Brain microvascular endothelial cell (primary cell): Measurements from ENCODE around the gene ITGA2B.

Source experiments
- DNase-seq: peaks from one replicate; pipeline ENCODE4 v3.0.0-alpha.2; 2020
- H3K27ac ChIP-seq: fragments of 250-450 bp; sonication (Bioruptor Pico); 2 replicates; pipeline ENCODE4 v1.5.1; 2020; ENCODE audit warnings: mild to moderate bottlenecking, moderate library complexity
- H3K27me3 ChIP-seq: fragments of 250-450 bp; sonication (Bioruptor Pico); replicated peaks from 2 replicates; pipeline ENCODE4 v1.5.1; 2020; ENCODE audit warnings: mild to moderate bottlenecking
- H3K36me3 ChIP-seq: fragments of 250-450 bp; sonication (Bioruptor Pico); replicated peaks from 2 replicates; pipeline ENCODE4 v1.5.1; 2020; ENCODE audit warnings: mild to moderate bottlenecking
- H3K4me3 ChIP-seq: 2 replicates; pipeline ENCODE4 v1.5.1; 2011; ENCODE audit warnings: low read depth, mild to moderate bottlenecking, control low read depth, low read length, moderate library complexity
- in situ Hi-C: cut with HindIII; loops from 2 replicates; pipeline ENCODE4 v1.10.0; 2017; ENCODE audit warnings: low sequenced_read_pairs, low pct_ligation_motif_present
- TF ChIP-seq, protein P1 (sequence below): IDR thresholded peaks from 2 replicates; pipeline ENCODE4 v1.5.1; 2011; ENCODE audit warnings: low read depth, mild to moderate bottlenecking, moderate library complexity, low read length, control low read depth, inconsistent platforms; ENCODE audit errors: missing control alignments

ITGA2B gene

GRCh38 chr17:44358066-44358465, 31.4 kb downstream of the ITGA2B start:
- Histone ChIP-seq H3K4me3 (no peak overlapping the region), H3K27me3 (no peaks in the 10 kb centered on the region), H3K27ac (no peak overlapping the region), H3K36me3 (no peaks in the 10 kb centered on the region)
- in situ Hi-C loops: no loop called here
- no peak for DNase-seq
- TF ChIP-seq, protein P1, sequence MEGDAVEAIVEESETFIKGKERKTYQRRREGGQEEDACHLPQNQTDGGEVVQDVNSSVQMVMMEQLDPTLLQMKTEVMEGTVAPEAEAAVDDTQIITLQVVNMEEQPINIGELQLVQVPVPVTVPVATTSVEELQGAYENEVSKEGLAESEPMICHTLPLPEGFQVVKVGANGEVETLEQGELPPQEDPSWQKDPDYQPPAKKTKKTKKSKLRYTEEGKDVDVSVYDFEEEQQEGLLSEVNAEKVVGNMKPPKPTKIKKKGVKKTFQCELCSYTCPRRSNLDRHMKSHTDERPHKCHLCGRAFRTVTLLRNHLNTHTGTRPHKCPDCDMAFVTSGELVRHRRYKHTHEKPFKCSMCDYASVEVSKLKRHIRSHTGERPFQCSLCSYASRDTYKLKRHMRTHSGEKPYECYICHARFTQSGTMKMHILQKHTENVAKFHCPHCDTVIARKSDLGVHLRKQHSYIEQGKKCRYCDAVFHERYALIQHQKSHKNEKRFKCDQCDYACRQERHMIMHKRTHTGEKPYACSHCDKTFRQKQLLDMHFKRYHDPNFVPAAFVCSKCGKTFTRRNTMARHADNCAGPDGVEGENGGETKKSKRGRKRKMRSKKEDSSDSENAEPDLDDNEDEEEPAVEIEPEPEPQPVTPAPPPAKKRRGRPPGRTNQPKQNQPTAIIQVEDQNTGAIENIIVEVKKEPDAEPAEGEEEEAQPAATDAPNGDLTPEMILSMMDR: no peak

DNA sequence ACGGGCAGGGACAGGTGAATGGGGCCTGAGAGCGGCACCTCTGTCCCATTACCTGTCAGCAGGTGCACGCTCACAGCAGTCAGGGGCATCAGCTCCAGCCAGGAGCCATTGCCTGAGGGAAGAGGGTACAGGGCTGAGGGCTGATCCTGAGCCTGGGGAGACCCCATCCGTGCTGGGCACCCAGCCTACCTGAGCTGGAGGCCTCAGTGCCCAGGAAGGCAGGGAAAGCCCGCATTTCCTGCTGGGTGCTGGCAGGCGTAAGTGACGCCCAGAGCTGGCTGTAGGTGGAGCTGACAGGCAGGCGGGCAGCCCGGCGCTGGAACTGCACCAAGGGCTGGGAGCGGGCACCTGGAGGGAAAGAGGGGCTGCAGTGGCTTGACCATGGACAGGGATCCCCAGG, 33.2 kb downstream of the ITGA2B start:
- no peak for DNase-seq
- TF ChIP-seq, protein P1: no peak
- in situ Hi-C loops: no loop called here
- H3K27ac ChIP-seq: no peak overlapping the region
- H3K4me3 ChIP-seq: no peak overlapping the region
- peaks cover 17% of the 10 kb centered on the region for H3K36me3 ChIP-seq
- no peaks in the 10 kb centered on the region for H3K27me3 ChIP-seq

- TF ChIP-seq, protein P1: no peak
- H3K4me3 ChIP-seq: no peak overlapping the region
- in situ Hi-C loops: no loop called here
- H3K27ac ChIP-seq: no peak overlapping the region
- DNase-seq: no peak
- peaks cover 23% of the 10 kb centered on the region for H3K36me3 ChIP-seq
- no peaks in the 10 kb centered on the region for H3K27me3 ChIP-seq
Observed at GRCh38 chr17:44355642-44356099, 33.8 kb downstream of the ITGA2B start.

GRCh38 chr17:44354582-44355561, 34.6 kb downstream of the ITGA2B start:
- Histone ChIP-seq H3K27ac (no peak overlapping the region), H3K27me3 (no peaks in the 10 kb centered on the region), H3K4me3 (no peak overlapping the region), H3K36me3 (peaks cover 28% of the 10 kb centered on the region)
- no peak for DNase-seq
- TF ChIP-seq, protein P1: peak; percentile 40
- in situ Hi-C loops: no loop called here

DNA sequence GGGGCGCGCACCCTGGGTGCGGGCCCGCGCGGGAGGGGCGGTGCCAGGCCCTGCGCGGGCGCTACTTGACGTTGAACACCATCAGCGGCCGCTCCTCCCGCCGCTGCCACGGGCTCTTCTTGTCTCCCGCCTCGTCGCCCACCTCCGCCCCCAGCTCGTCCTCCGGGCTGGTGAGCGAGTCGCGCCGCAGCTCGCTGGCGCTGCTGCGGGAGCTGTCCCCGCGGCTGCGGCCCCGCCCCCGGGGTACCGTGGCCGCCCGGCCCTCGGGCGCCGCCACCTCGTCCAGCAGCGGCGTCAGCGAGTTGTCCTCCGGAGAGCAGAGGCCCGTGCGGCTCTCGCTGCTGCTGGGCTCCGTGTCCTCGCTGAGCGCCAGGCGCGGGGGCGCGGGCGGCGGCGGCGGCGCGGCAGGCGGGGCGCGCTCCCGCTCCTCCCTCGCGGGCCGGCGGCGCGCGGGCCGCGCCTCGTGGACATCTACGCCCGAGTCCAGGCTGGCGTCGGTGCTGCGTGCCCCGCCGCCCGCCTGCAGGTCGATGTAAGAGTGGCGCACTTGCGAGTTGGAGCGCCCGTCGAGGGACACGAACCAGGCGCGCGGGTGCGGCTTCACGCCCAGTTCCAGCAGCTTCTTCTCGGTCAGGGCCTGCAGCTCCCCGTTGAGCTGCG, 35.6 kb downstream of the ITGA2B start:
- DNase-seq: no peak
- Histone ChIP-seq H3K27me3 (no peaks in the 10 kb centered on the region), H3K4me3 (peak overlapping the region; percentile 27), H3K27ac (no peak overlapping the region), H3K36me3 (peaks cover 29% of the 10 kb centered on the region)
- TF ChIP-seq, protein P1: no peak
- in situ Hi-C loops: no loop called here
